H1 (cell line): ENCODE data around the gene DLG4. TPM values are rescaled to one million over a fixed set of nuclear protein-coding genes. Genes with fewer than 3 reads are reported as not detected.

Source experiments
- BRCA1 ChIP-seq: IDR thresholded peaks from 2 replicates; pipeline ENCODE4 v1.6.1; 2012; ENCODE audit warnings: low read depth, low read length, improper control_type of control experiment
- CEBPB ChIP-seq: IDR thresholded peaks from 2 replicates; pipeline ENCODE4 v1.6.1; 2012; ENCODE audit warnings: low read depth, low read length
- EZH2 ChIP-seq: fragments of 200-600 bp; sonication (generic); IDR thresholded peaks from 2 replicates; pipeline ENCODE4 v1.7.1; 2012; ENCODE audit warnings: low read depth, mild to moderate bottlenecking, moderate library complexity, low read length, inconsistent platforms; ENCODE audit not compliant: severe bottlenecking
- JUN ChIP-seq: IDR thresholded peaks from 2 replicates; pipeline ENCODE4 v1.6.1; 2011; ENCODE audit warnings: low read depth, mild to moderate bottlenecking, improper control_type of control experiment, low read length
- TCF12 ChIP-seq: IDR thresholded peaks from 2 replicates; pipeline ENCODE4 v1.6.1; 2011; ENCODE audit warnings: low read depth, mild to moderate bottlenecking, low read length
- polyA plus RNA-seq, 7 experiments: library from polyadenylated mRNA; depleted of rRNA in 3 of 7; stranded (reverse) in 5 of 7; unstranded in 2 of 7; fragments of >200 nt in 5 of 7; fragments of 200-250 nt in 2 of 7; gene quantifications; 1 replicate in 5 of 7; 2 replicates in 1 of 7; 4 replicates in 1 of 7; pipeline versions ENCODE4 v1.2.1 to v1.2.3, GENCODE V29; 2011 to 2013; ENCODE audit warnings: missing spikeins in 2 of 7, mixed read lengths in 2 of 7
- total RNA-seq: library from RNA; stranded (reverse); fragmentation: NEBNext Ultra II Directional; extraction: Animal tissue kit (Norgen Biotek cat#: 25700); gene quantifications from 2 replicates; pipeline ENCODE4 v1.2.1, GENCODE V29; 2021
- TF ChIP-seq, protein P1 (sequence below): IDR thresholded peaks from 2 replicates; pipeline ENCODE4 v1.6.1; 2012; ENCODE audit warnings: low read length, inconsistent platforms

The DLG4 gene
- total and polyA plus RNA-seq, 2 of the 8 experiments (the other 6 are each of a cell fraction or from before 2014, with no cell fraction given), result 18.9 to 45.9 TPM

DNA sequence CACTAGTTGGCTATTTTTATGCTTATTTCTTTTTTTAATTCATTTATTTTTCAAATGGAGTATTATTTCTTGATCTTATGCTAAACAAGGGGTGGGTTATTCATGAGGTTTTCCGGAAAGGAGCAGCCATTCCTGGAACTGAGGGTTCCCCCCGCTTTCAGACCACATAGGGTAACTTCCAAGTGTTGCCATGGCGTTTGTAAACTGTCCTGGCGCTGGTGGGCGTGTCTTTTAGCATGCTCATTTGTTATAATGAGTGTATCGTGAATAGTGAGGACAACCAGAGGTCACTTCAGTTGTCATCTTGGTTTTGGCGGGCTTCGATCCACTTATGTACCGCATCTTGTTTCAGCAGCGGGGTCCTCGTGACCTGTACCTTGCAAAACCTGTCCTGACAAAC is 75.4 kb downstream of the DLG4 start (continued):
- TF ChIP-seq, protein P1, sequence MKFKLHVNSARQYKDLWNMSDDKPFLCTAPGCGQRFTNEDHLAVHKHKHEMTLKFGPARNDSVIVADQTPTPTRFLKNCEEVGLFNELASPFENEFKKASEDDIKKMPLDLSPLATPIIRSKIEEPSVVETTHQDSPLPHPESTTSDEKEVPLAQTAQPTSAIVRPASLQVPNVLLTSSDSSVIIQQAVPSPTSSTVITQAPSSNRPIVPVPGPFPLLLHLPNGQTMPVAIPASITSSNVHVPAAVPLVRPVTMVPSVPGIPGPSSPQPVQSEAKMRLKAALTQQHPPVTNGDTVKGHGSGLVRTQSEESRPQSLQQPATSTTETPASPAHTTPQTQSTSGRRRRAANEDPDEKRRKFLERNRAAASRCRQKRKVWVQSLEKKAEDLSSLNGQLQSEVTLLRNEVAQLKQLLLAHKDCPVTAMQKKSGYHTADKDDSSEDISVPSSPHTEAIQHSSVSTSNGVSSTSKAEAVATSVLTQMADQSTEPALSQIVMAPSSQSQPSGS, result no peak
- TF ChIP-seq EZH2, result no peak
- no peak for TF ChIP-seq BRCA1
- TF ChIP-seq CEBPB, result no peak
- TF ChIP-seq JUN, result no peak
- TF ChIP-seq TCF12, result no peak
